Activated T-helper 1 cell treated with anti-CD3 and anti-CD28 coated beads, Interleukin-12 subunit alpha, Interleukin-12 subunit beta, Interleukin-2, Interleukin-4 antibody, amounts not matched to agents 30 ng/mL and 10 ng/mL and 1 ng/mL, durations not matched to agents 14 hours and 24 hours and 36 hours (primary cell): ENCODE measurements around the gene MMP15. TPM values are rescaled to one million over a fixed set of nuclear protein-coding genes. Genes with fewer than 3 reads are reported as not detected.

ENCODE experiments used
- DNase-seq: peaks from one replicate; pipeline ENCODE4 v3.0.0; 2021; ENCODE audit warnings: low spot score
- H3K27ac Mint-ChIP-seq: one replicate; pipeline ENCODE4 v1.8.0; 2021; ENCODE audit warnings: mild to moderate bottlenecking, mixed read lengths
- H3K27me3 Mint-ChIP-seq: one replicate; pipeline ENCODE4 v1.8.0; 2022; ENCODE audit warnings: mild to moderate bottlenecking, moderate library complexity, mixed read lengths; ENCODE audit not compliant: insufficient read depth
- H3K36me3 Mint-ChIP-seq: one replicate; pipeline ENCODE4 v1.8.0; 2021; ENCODE audit warnings: low read depth, mixed read lengths
- H3K4me1 Mint-ChIP-seq: one replicate; pipeline ENCODE4 v1.8.0; 2021; ENCODE audit warnings: low read depth, mixed read lengths
- H3K4me3 Mint-ChIP-seq: one replicate; pipeline ENCODE4 v1.8.0; 2021; ENCODE audit warnings: mild to moderate bottlenecking, moderate library complexity, mixed read lengths
- H3K9me3 Mint-ChIP-seq: one replicate; pipeline ENCODE4 v1.8.0; 2021; ENCODE audit warnings: mixed read lengths
- intact Hi-C: fragments of 100-400 bp; cut with micrococcal nuclease; formaldehyde crosslinking; loops from one replicate; pipeline ENCODE4 v1.15.1; 2024
- total RNA-seq: library from RNA; stranded (reverse); gene quantifications from 2 replicates; pipeline ENCODE4 v1.2.3, GENCODE V29; 2022

MMP15 gene
- total RNA-seq, 1 donor from 2014 or later = 1.3 TPM

- Mint-ChIP-seq H3K4me1 (peaks cover 5% of the 10 kb centered on the region), H3K27ac (no peak overlapping the region), H3K4me3 (no peak overlapping the region), H3K9me3 (no peaks in the 10 kb centered on the region), H3K36me3 (peaks cover 10% of the 10 kb centered on the region), H3K27me3 (no peaks in the 10 kb centered on the region)
- DNase-seq = no peak
- intact Hi-C loops = no loop called here
Measured at GRCh38 chr16:58012481-58012880, 13.1 kb upstream of the MMP15 start.

GRCh38 chr16:58013201-58013956 lies 12.2 kb upstream of the MMP15 start:
- Mint-ChIP-seq H3K4me3 (no peak overlapping the region), H3K4me1 (peaks cover 5% of the 10 kb centered on the region), H3K9me3 (no peaks in the 10 kb centered on the region), H3K36me3 (peaks cover 10% of the 10 kb centered on the region), H3K27me3 (no peaks in the 10 kb centered on the region), H3K27ac (no peak overlapping the region)
- intact Hi-C loops = no loop called here
- no peak for DNase-seq

- Mint-ChIP-seq H3K4me1 (peaks cover 8% of the 10 kb centered on the region), H3K4me3 (no peak overlapping the region), H3K9me3 (no peaks in the 10 kb centered on the region), H3K27ac (no peak overlapping the region), H3K36me3 (peaks cover 3% of the 10 kb centered on the region), H3K27me3 (no peaks in the 10 kb centered on the region)
- DNase-seq = no peak
- intact Hi-C loops = no loop called here
Measured at GRCh38 chr16:58016840-58017446, 8.6 kb upstream of the MMP15 start.

- H3K36me3 Mint-ChIP-seq = peaks cover 3% of the 10 kb centered on the region
- peaks cover 5% of the 10 kb centered on the region for H3K27me3 Mint-ChIP-seq
- DNase-seq = no peak
- intact Hi-C loops = no loop called here
- H3K4me1 Mint-ChIP-seq = peaks cover 8% of the 10 kb centered on the region
- H3K27ac Mint-ChIP-seq = no peak overlapping the region
- no peaks in the 10 kb centered on the region for H3K9me3 Mint-ChIP-seq
- no peak overlapping the region for H3K4me3 Mint-ChIP-seq
Measured at GRCh38 chr16:58018803-58019202, 6.8 kb upstream of the MMP15 start.

- no peak overlapping the region for H3K4me3 Mint-ChIP-seq
- no peak for DNase-seq
- H3K36me3 Mint-ChIP-seq = peaks cover 3% of the 10 kb centered on the region
- H3K27ac Mint-ChIP-seq = no peak overlapping the region
- intact Hi-C loops = loop anchor here (1.0 kb wide), 3 partner anchors 102 to 286 kb away; no protein-coding TSS in a partner anchor
- H3K4me1 Mint-ChIP-seq = peaks cover 14% of the 10 kb centered on the region
- H3K27me3 Mint-ChIP-seq = peaks cover 16% of the 10 kb centered on the region
- no peaks in the 10 kb centered on the region for H3K9me3 Mint-ChIP-seq
Measured at GRCh38 chr16:58019866-58020538, 5.6 kb upstream of the MMP15 start.

- intact Hi-C loops = loop anchor here (1.0 kb wide), 3 partner anchors 101 to 285 kb away; no protein-coding TSS in a partner anchor
- Mint-ChIP-seq H3K9me3 (no peaks in the 10 kb centered on the region), H3K4me3 (no peak overlapping the region), H3K4me1 (peaks cover 16% of the 10 kb centered on the region), H3K27me3 (peaks cover 18% of the 10 kb centered on the region), H3K36me3 (peaks cover 3% of the 10 kb centered on the region), H3K27ac (peak overlapping the region; percentile 11)
- no peak for DNase-seq
Measured at GRCh38 chr16:58020628-58021521, 4.7 kb upstream of the MMP15 start.

GRCh38 chr16:58021661-58022551 lies 3.6 kb upstream of the MMP15 start:
- Mint-ChIP-seq H3K4me1 (peaks cover 16% of the 10 kb centered on the region), H3K4me3 (no peak overlapping the region), H3K9me3 (no peaks in the 10 kb centered on the region), H3K27ac (no peak overlapping the region), H3K36me3 (peaks cover 3% of the 10 kb centered on the region), H3K27me3 (peaks cover 18% of the 10 kb centered on the region)
- no peak for DNase-seq
- intact Hi-C loops = no loop called here

- no peak overlapping the region for H3K4me3 Mint-ChIP-seq
Measured at GRCh38 chr16:58022601-58023371, 2.8 kb upstream of the MMP15 start.

GRCh38 chr16:58024486-58025350 lies 836 bp upstream of the MMP15 start:
- H3K9me3 Mint-ChIP-seq = no peaks in the 10 kb centered on the region
- H3K4me1 Mint-ChIP-seq = peaks cover 16% of the 10 kb centered on the region
- peaks cover 3% of the 10 kb centered on the region for H3K36me3 Mint-ChIP-seq
- peak overlapping the region; percentile 89 for H3K4me3 Mint-ChIP-seq
- intact Hi-C loops = loop anchor here (1.0 kb wide), 5 partner anchors 23 to 174 kb away; partner anchors contain the start of genes CFAP20, CSNK2A2 and USB1
- DNase-seq = no peak
- peak overlapping the region; percentile 77 for H3K27ac Mint-ChIP-seq
- peaks cover 27% of the 10 kb centered on the region for H3K27me3 Mint-ChIP-seq

More at GRCh38 chr16:58022601-58023371, 2.8 kb upstream of the MMP15 start:
- no peak for DNase-seq
- Mint-ChIP-seq H3K27ac (no peak overlapping the region), H3K36me3 (peaks cover 3% of the 10 kb centered on the region), H3K9me3 (no peaks in the 10 kb centered on the region), H3K4me1 (peaks cover 16% of the 10 kb centered on the region), H3K27me3 (peaks cover 18% of the 10 kb centered on the region)
- intact Hi-C loops = no loop called here

- Mint-ChIP-seq H3K9me3 (no peaks in the 10 kb centered on the region), H3K27me3 (peaks cover 28% of the 10 kb centered on the region), H3K27ac (no peak overlapping the region), H3K4me1 (peaks cover 8% of the 10 kb centered on the region), H3K4me3 (no peak overlapping the region), H3K36me3 (no peaks in the 10 kb centered on the region)
- no peak for DNase-seq
- intact Hi-C loops = loop anchor here (1.0 kb wide), 1 partner anchor 210 kb away; no protein-coding TSS in a partner anchor
Measured at GRCh38 chr16:58026139-58026704, 668 bp downstream of the MMP15 start.
